A172 (cell line): ENCODE data around the gene RBPJL. TPM values are rescaled to one million over a fixed set of nuclear protein-coding genes. Genes with fewer than 3 reads are reported as not detected.
"Not testable (repeated sequence)": the region's sequence is repeated elsewhere in the genome, so short reads cannot be mapped to it uniquely, and the experiment has no call there.

Experiments used
- DNase-seq: peaks from one replicate; pipeline ENCODE4 v3.0.0-alpha.2; 2015; ENCODE audit warnings: low spot score
- total RNA-seq: library from RNA; depleted of rRNA; stranded (reverse); fragments of >200 nt; shearing (Covaris generic); gene quantifications from 2 replicates; pipeline ENCODE4 v1.2.3, GENCODE V29; 2014

Gene RBPJL
- total RNA-seq, 1 experiment from 2014 or later = not detected

- no peak for DNase-seq
These were observed 36.4 kb downstream of the RBPJL start for GRCh38 chr20:45342855-45343531.

DNA sequence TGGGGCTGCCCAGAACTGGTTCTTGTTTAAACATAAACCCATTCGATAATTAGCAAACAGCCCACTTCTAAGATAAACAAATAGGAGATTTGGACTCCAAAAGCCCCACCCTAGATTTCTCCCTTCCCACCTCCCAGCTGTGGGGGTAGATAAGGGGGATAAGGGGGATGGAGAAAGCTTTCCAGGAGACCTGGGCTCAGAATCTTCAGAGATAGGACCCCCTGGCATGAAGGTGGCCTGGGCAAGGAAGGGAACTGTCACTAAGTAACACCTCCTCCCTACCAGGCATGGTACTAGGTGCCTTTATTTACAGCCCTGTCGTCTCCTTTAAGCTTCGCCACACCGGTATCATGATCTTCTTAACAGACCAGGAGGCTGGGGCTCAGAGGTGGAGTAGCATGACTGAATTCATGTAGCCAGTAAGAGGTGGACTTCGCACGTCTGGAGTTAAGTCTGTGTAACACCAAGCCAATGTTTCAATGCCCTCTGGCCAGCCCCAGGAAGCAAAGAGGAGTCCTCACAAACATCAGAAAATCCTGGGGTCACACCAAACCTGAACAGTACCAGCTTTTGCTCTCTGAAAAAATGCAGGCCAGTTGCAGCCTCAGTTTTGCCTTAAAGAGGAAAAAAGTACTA is 37.0 kb downstream of the RBPJL start:
- DNase-seq = no peak

- DNase-seq = peak; percentile 94
These were observed 37.7 kb downstream of the RBPJL start for GRCh38 chr20:45344168-45344860.

GRCh38 chr20:45345104-45345936 is 38.7 kb downstream of the RBPJL start:
- DNase-seq = no peak

- DNase-seq = no peak
These were observed 39.7 kb downstream of the RBPJL start for GRCh38 chr20:45346291-45346718.

GRCh38 chr20:45346851-45347250 is 40.2 kb downstream of the RBPJL start:
- DNase-seq = no peak

DNA sequence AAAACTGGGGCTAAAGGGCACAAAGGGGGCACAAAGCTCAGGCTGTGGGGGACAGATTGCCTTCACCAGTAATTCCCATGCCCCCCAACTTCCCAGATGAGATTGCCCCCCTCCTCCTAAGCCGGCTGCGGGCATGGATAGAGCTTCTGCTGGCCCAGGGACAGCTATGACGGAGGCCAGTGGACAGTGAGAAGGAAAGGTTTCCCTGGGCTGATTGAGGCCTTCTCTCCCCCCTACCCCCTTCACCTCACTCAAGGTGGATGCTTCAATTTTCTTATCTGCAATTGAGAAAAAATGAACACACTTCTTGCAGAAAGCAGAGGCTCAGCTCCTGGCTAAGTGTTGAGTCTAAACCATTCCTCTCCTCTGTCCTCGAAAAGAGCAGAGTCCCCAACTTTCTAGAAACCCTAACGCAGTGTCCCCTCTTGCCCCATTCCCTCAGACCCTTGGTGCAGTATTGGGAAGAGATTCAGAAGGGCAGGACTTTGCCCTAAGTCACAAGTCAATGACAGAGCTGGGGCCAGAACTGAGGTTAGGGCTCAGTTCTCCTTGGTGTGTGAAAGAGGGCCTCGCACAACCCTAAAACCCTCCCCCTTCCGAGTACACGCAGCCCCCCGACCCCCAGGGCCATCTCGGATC is 40.8 kb downstream of the RBPJL start:
- no peak for DNase-seq

GRCh38 chr20:45347936-45348778 is 41.5 kb downstream of the RBPJL start, which contains the start of gene SDC4:
SDC4 (minus strand) TSS chr20:45348424; CDS start chr20:45348384, 40 bp downstream.
- DNase-seq = peak; percentile 56

- DNase-seq = no peak
These were observed 43.6 kb downstream of the RBPJL start for GRCh38 chr20:45350217-45350616.

- DNase-seq = not testable (repeated sequence)
These were observed 44.2 kb downstream of the RBPJL start for GRCh38 chr20:45350795-45351194.

GRCh38 chr20:45352729-45353128 is 46.1 kb downstream of the RBPJL start:
- DNase-seq = no peak

DNA sequence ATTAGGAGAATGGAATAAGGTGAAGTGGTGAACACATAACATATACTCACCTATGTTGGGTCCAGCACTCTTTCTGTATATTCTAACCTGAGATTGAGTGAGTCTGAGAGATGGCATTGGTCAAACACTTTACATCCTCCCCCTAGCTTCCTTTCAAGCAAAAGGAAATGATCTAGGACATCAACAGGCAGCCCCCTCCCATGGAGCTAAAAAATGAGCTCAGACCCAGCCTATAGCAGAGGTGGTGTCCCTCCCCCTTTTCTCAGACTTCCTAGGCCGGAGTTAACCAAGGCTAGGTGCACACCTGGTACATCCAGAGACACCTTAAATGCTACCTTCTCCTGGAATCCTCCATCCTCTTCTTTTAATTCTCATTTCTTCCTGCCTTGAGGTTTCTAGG is 47.1 kb downstream of the RBPJL start:
- no peak for DNase-seq

GRCh38 chr20:45354423-45355208 is 48.0 kb downstream of the RBPJL start:
- peak; percentile 57 for DNase-seq

DNA sequence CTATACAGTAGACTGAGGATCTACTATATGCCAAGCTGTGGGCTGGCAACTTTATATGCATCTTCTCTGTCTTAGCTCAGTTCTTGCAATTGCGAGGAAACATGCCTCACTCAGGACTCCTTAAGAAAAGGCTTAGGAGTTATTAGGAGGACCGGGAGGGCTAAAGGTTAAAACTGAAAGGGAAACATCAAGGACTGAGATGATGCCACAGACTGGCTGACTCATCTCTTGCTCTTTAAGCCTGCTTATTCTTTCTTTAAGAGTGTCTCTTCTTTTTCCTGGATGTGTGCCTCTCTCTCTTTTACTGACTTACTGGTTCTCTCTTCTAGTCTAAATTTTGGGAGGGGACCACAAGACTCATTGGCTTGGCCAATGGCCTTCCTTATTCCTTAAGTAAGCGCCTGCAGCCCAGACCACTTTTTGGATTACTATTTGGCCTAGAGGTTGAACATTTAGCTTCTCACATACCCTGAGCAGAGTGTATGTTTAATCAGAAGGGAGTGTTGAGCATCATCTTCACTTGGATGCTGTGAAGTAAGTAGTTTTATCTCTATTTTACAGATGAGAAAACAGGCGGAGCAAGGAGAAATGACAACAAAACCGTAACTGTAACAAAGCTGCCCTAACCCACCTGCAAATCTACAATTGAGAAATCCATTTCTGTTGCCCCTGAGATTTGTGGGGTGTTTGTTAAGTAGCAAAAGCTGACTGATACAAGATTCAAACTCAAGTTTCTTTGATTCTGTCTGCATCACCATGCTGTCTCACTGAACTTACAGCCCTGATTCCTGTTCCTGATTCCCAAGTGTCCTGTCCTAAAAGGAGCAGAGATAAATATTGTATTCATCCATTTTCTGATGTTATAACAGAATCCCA is 48.8 kb downstream of the RBPJL start:
- DNase-seq = peak; percentile 85

GRCh38 chr20:45358282-45359068 is 51.8 kb downstream of the RBPJL start:
- peak; percentile 82 for DNase-seq

DNA sequence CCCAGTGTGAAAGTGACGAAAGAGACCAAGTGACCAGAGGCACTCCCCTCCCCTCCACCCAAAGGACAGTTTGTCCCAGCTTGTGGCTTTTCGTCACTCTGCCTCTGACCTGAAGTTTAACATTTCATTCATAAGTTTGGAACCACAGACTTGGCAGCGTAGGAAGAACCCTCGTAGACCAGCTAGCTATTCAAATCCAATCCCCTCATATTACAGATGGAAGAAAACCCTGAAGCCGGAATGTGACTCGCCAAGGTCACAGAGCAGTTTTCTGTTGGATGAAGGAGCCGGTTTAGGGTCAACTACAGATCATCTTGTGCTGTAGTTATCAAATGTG is 52.4 kb downstream of the RBPJL start:
- peak; percentile 38 for DNase-seq

- peak; percentile 71 for DNase-seq
These were observed 52.9 kb downstream of the RBPJL start for GRCh38 chr20:45359406-45360148.
